HEK293T (cell line): Measurements from ENCODE around the gene MICALL2.

Experiments used
- CTCF ChIA-PET: fragments of 350-600 bp; formaldehyde crosslinking; extraction: SDS; loops from one replicate; lab custom pipeline; 2021; ENCODE audit warnings: antibody characterized with exemption, inconsistent platforms; lab: Yijun Ruan, JAX
- POLR2A ChIA-PET: fragments of 350-600 bp; formaldehyde crosslinking; extraction: SDS; loops from one replicate; lab custom pipeline; 2020; ENCODE audit warnings: antibody characterized with exemption, inconsistent platforms; lab: Yijun Ruan, JAX
- DNase-seq: peaks from one replicate; pipeline ENCODE4 v3.0.0; 2012; ENCODE audit warnings: mixed read lengths; ENCODE audit errors: extremely low spot score
- ARNT ChIP-seq: fragments of 450-650 bp; IDR thresholded peaks from 2 replicates; pipeline ENCODE4 v1.6.1; 2017; ENCODE audit warnings: mild to moderate bottlenecking
- BHLHE40 ChIP-seq: fragments of 450-650 bp; IDR thresholded peaks from 2 replicates; pipeline ENCODE4 v1.6.1; 2016; ENCODE audit warnings: mild to moderate bottlenecking, moderate library complexity, borderline replicate concordance
- CTBP1 ChIP-seq: fragments of 450-650 bp; IDR thresholded peaks from 2 replicates; pipeline ENCODE4 v1.6.1; 2016; ENCODE audit warnings: borderline replicate concordance
- ELF4 ChIP-seq: fragments of 450-650 bp; IDR thresholded peaks from 2 replicates; pipeline ENCODE4 v1.6.1; 2017; ENCODE audit warnings: antibody characterized with exemption
- FOXA1 ChIP-seq: fragments of 450-650 bp; IDR thresholded peaks from 2 replicates; pipeline ENCODE4 v1.6.1; 2016; ENCODE audit warnings: mild to moderate bottlenecking
- FOXK2 ChIP-seq: fragments of 450-650 bp; IDR thresholded peaks from 2 replicates; pipeline ENCODE4 v1.6.1; 2016; ENCODE audit warnings: mild to moderate bottlenecking
- FOXM1 ChIP-seq: fragments of 450-650 bp; IDR thresholded peaks from 2 replicates; pipeline ENCODE4 v1.6.1; 2017; ENCODE audit warnings: mild to moderate bottlenecking, borderline replicate concordance
- HDGF ChIP-seq: fragments of 450-650 bp; IDR thresholded peaks from 2 replicates; pipeline ENCODE4 v1.6.1; 2017; ENCODE audit warnings: antibody characterized with exemption, borderline replicate concordance
- L3MBTL2 ChIP-seq: fragments of 450-650 bp; conservative IDR thresholded peaks from 2 replicates; pipeline ENCODE4 v1.6.1; 2016; ENCODE audit warnings: mild to moderate bottlenecking
- LEF1 ChIP-seq: fragments of 450-650 bp; IDR thresholded peaks from 2 replicates; pipeline ENCODE4 v1.6.1; 2017; ENCODE audit warnings: mild to moderate bottlenecking, borderline replicate concordance
- NFRKB ChIP-seq: fragments of 450-650 bp; IDR thresholded peaks from 2 replicates; pipeline ENCODE4 v1.6.1; 2016; ENCODE audit warnings: mild to moderate bottlenecking, moderate library complexity
- PKNOX1 ChIP-seq: fragments of 450-650 bp; IDR thresholded peaks from 2 replicates; pipeline ENCODE4 v1.6.1; 2016
- SP1 ChIP-seq: fragments of 450-650 bp; IDR thresholded peaks from 2 replicates; pipeline ENCODE4 v1.6.1; 2017
- SUZ12 ChIP-seq: fragments of 450-650 bp; IDR thresholded peaks from 2 replicates; pipeline ENCODE4 v1.6.1; 2016; ENCODE audit warnings: mild to moderate bottlenecking
- TARDBP ChIP-seq: fragments of 450-650 bp; IDR thresholded peaks from 2 replicates; pipeline ENCODE4 v1.6.1; 2016
- ZNF384 ChIP-seq: fragments of 450-650 bp; IDR thresholded peaks from 2 replicates; pipeline ENCODE4 v1.6.1; 2016

The MICALL2 gene

DNA sequence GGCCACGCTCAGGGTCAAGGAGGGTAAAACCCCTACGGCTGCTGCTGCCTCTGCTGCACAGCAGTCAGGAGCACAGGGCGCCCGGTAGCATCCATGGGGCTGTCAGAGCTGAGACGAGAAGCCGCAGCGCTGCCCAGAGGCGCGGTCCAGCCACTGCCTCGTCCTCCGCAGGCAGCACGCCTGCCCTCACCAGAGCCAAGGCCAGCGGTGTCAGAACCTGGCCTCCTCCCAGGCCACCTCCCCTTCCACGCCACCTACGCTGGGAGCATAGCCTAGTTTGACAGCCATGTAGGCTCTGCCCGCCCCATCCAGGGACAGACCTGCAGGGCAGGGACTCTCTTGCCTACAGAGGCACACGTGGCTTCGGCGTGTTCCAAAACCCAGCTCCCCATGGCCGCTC is 28.7 kb upstream of the MICALL2 start:
- TF ChIP-seq ZNF384 (no peak), ARNT (no peak), SUZ12 (no peak), CTBP1 (no peak), ELF4 (no peak), SP1 (no peak), L3MBTL2 (no peak), TARDBP (no peak), HDGF (no peak), FOXK2 (no peak), LEF1 (no peak), BHLHE40 (no peak), NFRKB (no peak), FOXM1 (no peak), PKNOX1 (no peak), FOXA1 (no peak)
- POLR2A ChIA-PET = no interaction called here
- CTCF ChIA-PET = no interaction called here
- DNase-seq = no peak

- no peak for TF ChIP-seq FOXM1
- no peak for TF ChIP-seq L3MBTL2
- TF ChIP-seq ARNT = no peak
- TF ChIP-seq BHLHE40 = no peak
- TF ChIP-seq ZNF384 = no peak
- TF ChIP-seq HDGF = no peak
- TF ChIP-seq PKNOX1 = no peak
- TF ChIP-seq FOXA1 = no peak
- no peak for TF ChIP-seq SUZ12
- TF ChIP-seq SP1 = no peak
- TF ChIP-seq NFRKB = no peak
- TF ChIP-seq FOXK2 = no peak
- TF ChIP-seq TARDBP = no peak
- no peak for TF ChIP-seq ELF4
- TF ChIP-seq LEF1 = no peak
- no peak for TF ChIP-seq CTBP1
- DNase-seq = no peak
- ChIA-PET CTCF (no interaction called here), POLR2A (no interaction called here)
Observed at GRCh38 chr7:1487466-1487865, 28.2 kb upstream of the MICALL2 start.

DNA sequence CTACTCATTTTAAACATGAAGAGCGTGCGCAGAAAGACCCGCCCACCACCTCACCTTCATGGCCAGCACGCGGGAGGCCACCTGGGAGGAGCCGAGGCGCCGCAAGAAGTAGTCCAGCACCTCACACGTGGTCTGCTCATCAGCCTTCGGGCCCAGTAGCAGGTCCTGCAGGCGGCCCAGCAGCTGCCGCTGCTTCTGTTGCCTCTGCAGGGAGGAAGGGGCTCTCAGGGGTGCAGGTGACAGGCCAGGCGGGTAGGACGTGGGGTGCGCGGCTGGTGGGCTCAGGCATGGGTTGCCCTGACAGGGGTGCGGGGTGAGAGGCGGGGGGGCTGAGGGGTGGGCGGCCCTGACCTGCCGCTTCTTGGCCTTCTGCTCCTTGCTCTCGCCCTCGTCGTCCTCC is 27.3 kb upstream of the MICALL2 start:
- ChIA-PET CTCF (no interaction called here), POLR2A (no interaction called here)
- no peak for DNase-seq
- TF ChIP-seq TARDBP (no peak), CTBP1 (no peak), PKNOX1 (no peak)

DNA sequence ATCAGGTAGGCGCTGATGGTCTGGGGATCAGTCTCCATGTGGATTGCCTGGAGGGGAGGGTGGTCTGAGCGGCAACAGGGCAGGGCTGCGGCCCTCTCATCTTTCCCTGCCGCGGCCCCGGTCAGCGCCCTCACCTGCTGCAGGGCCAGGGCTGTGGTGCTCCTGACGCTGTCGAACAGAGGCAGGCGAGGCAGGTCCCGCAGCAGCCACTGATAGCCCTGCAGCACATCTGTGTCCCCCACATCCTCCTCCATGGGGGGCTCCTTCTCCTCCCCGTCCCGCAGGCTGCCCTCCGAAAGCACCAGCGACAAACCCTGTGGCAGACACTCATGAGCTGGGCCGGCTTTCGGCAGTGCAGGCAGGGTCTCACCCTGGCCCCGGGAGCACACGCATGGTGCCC is 25.9 kb upstream of the MICALL2 start:
- CTCF ChIA-PET = no interaction called here
- POLR2A ChIA-PET = no interaction called here
- TF ChIP-seq L3MBTL2 (no peak), SUZ12 (no peak), FOXA1 (no peak), ELF4 (no peak), ARNT (no peak), PKNOX1 (no peak), FOXM1 (no peak), BHLHE40 (no peak), TARDBP (no peak), SP1 (no peak), CTBP1 (no peak), FOXK2 (no peak), ZNF384 (no peak)
- DNase-seq = no peak

GRCh38 chr7:1484569-1484968 is 25.3 kb upstream of the MICALL2 start:
- ChIA-PET POLR2A (no interaction called here), CTCF (no interaction called here)
- TF ChIP-seq FOXA1 (no peak), CTBP1 (no peak), BHLHE40 (no peak), TARDBP (no peak), SP1 (no peak)
- DNase-seq = no peak

DNA sequence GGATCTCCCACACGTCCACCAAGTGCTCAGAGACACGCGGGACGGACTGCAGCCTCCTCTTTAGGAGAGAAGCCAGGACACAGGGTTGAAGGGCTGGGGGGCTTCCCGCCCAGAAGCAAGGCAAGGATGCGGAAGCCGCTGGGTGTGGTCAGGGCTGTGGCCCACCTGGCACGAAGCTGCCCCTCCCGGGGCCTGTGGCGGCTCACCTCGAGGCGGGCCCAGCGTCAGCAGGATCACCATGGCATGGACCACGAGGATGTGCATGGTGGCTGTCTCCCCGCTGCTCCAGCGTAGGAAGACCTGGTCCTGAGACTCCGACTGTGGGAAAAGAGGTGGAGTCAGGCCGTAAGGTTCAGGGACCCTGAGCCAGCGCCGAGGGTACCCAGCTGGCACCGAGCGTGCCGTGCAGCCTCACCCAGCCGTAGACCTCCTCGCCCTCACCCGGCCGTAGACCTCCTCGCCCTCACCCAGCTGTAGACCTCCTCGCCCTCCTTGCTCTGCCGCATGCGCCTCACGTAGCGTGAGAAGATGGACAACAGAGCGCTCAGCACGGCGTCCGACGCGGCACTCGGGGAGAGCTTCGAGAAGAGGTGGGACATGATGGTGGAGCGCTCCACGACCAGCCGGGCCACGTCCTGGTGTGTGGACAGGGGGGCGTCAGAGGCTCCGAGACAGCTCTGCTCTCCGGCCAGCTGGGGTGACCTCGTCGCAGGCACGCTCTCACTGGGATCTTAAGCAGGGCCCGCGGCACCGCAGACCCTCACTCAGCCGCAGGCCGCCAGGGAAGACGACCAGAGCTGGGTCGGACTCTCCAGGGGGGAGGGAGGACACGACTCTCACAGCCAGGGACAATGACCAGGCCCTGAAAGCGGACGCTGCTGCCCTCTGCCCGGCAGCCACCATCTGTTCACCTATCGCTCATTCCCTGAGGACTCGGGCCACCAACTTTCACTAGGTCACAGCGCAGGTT is 24.6 kb upstream of the MICALL2 start:
- no peak for TF ChIP-seq HDGF
- TF ChIP-seq L3MBTL2 = no peak
- no peak for TF ChIP-seq ZNF384
- no peak for TF ChIP-seq NFRKB
- no peak for TF ChIP-seq FOXM1
- no peak for TF ChIP-seq SP1
- no peak for TF ChIP-seq FOXA1
- no peak for TF ChIP-seq PKNOX1
- no peak for TF ChIP-seq FOXK2
- no peak for DNase-seq
- ChIA-PET POLR2A (no interaction called here), CTCF (no interaction called here)
